K562 (cell line): ENCODE data around the gene AFAP1. TPM values are rescaled to one million over a fixed set of nuclear protein-coding genes. Genes with fewer than 3 reads are reported as not detected.
A peak's percentile ranks its signal among the peaks of the same experiment; 100 is the strongest.

Source experiments
- ATAC-seq: fragments of 200-7000 bp; cut with Tn5 transposase; 3 replicates; pipeline ENCODE4 v1.9.1; 2020; ENCODE audit warnings: moderate library complexity
- BruUV-seq: library from RNA; stranded (reverse); fragments of 400-500 nt; replicated peaks from 2 replicates; lab custom pipeline; 2021; lab: Mats Ljungman, UMichigan
- CTCF ChIA-PET: fragments of 300-600 bp; formaldehyde crosslinking; extraction: SDS; loops from one replicate; lab custom pipeline; 2021; ENCODE audit warnings: low intra/inter-chr PET ratio; lab: Yijun Ruan, JAX
- POLR2A ChIA-PET: fragments of 300-600, 350-650 bp; sonication (Branson Sonifier 250); formaldehyde crosslinking; extraction: SDS; loops from one replicate; lab custom pipeline; 2021; ENCODE audit warnings: antibody characterized with exemption, inconsistent platforms; lab: Yijun Ruan, JAX
- DNase-seq, 4 experiments: peaks; one replicate each; pipeline versions ENCODE4 v3.0.0 to v3.0.0-alpha.2; 2011 to 2018; ENCODE audit warnings: low spot score in 3 of 4, mixed read lengths in 3 of 4; ENCODE audit errors: extremely low read depth in 1 of 4
- FAIRE-seq: peaks from 2 replicates; lab custom pipeline; 2011; peaks lifted over from hg19 to GRCh38; lab: Jason Lieb, UNC
- H2AFZ ChIP-seq: 2 replicates; pipeline ENCODE4 v1.6.0; 2011; ENCODE audit warnings: low read depth, low read length, control low read depth, inconsistent platforms
- H3K27ac ChIP-seq: fragments of 200-600 bp; 3 replicates; pipeline ENCODE4 v1.8.0; 2011; ENCODE audit warnings: low read depth, mild to moderate bottlenecking, control low read depth, inconsistent platforms, low read length, moderate library complexity, mixed read lengths; ENCODE audit errors: extremely low read depth
- H3K27me3 ChIP-seq, 2 experiments: fragments of 300-600 bp in 1 of 2; 2 replicates in 1 of 2; 3 replicates in 1 of 2; pipeline versions ENCODE4 v1.6.0 to v1.8.0; 2011; ENCODE audit warnings: inconsistent platforms in 2 of 2, low read length in 2 of 2, mild to moderate bottlenecking in 1 of 2, mixed read lengths in 1 of 2, moderate library complexity in 1 of 2; ENCODE audit not compliant: control insufficient read depth in 2 of 2, insufficient read depth in 2 of 2
- H3K36me3 ChIP-seq: fragments of 300-600 bp; 3 replicates; pipeline ENCODE4 v1.8.0; 2011; ENCODE audit warnings: mild to moderate bottlenecking, low read length, inconsistent platforms; ENCODE audit not compliant: control insufficient read depth, insufficient read depth
- H3K4me1 ChIP-seq, 2 experiments: fragments of 200-600 bp in 1 of 2; replicated peaks in 1 of 2; 2 replicates in 1 of 2; 3 replicates in 1 of 2; pipeline versions ENCODE4 v1.5.1 to v1.8.0; 2011; ENCODE audit warnings: inconsistent platforms in 2 of 2, low read length in 2 of 2, mild to moderate bottlenecking in 1 of 2, mixed read lengths in 1 of 2, moderate library complexity in 1 of 2; ENCODE audit not compliant: control insufficient read depth in 2 of 2, insufficient read depth in 2 of 2
- H3K4me2 ChIP-seq: 2 replicates; pipeline ENCODE4 v1.6.1; 2011; ENCODE audit warnings: low read length, control low read depth, inconsistent platforms, mixed read lengths; ENCODE audit not compliant: insufficient read depth
- H3K4me3 ChIP-seq: fragments of 200-600 bp; sonication (generic), shearing (Covaris generic); 2 replicates; pipeline ENCODE4 v1.5.1; 2016; ENCODE audit warnings: control low read depth, inconsistent platforms
- H3K79me2 ChIP-seq: fragments of 200-600 bp; 3 replicates; pipeline ENCODE4 v1.8.0; 2011; ENCODE audit warnings: low read length, inconsistent platforms; ENCODE audit not compliant: control insufficient read depth, insufficient read depth
- H3K9ac ChIP-seq, 2 experiments: 2 replicates each; pipeline versions ENCODE4 v1.6.0 to v1.6.1; 2011; ENCODE audit warnings: low read depth in 2 of 2, low read length in 2 of 2, control low read depth in 1 of 2, inconsistent platforms in 1 of 2, mild to moderate bottlenecking in 1 of 2, mixed read lengths in 1 of 2; ENCODE audit not compliant: insufficient read depth in 1 of 2
- H3K9me1 ChIP-seq: one replicate; pipeline ENCODE4 v1.6.0; 2011; ENCODE audit warnings: inconsistent platforms, mild to moderate bottlenecking, low read length, moderate library complexity; ENCODE audit not compliant: control insufficient read depth, insufficient read depth
- H3K9me3 ChIP-seq: replicated peaks from 2 replicates; pipeline ENCODE4 v1.5.1; 2011; ENCODE audit warnings: low read depth, low read length, inconsistent platforms; ENCODE audit not compliant: control insufficient read depth, insufficient read depth
- H4K20me1 ChIP-seq: replicated peaks from 2 replicates; pipeline ENCODE4 v1.6.1; 2011; ENCODE audit warnings: low read length, inconsistent platforms, mixed read lengths; ENCODE audit not compliant: control insufficient read depth, insufficient read depth
- ARID3A ChIP-seq: IDR thresholded peaks from 2 replicates; pipeline ENCODE4 v1.6.1; 2012; ENCODE audit warnings: low read depth, low read length, improper control_type of control experiment, borderline replicate concordance
- CTCF ChIP-seq, 3 experiments: IDR thresholded peaks in 2 of 3; conservative IDR thresholded peaks in 1 of 3; 2 replicates each; pipeline ENCODE4 v1.5.1; 2011 to 2012; ENCODE audit warnings: low read length in 3 of 3, mild to moderate bottlenecking in 3 of 3, control low read depth in 2 of 3, improper control_type of control experiment in 1 of 3, inconsistent platforms in 1 of 3, low read depth in 1 of 3, mixed read lengths in 1 of 3, moderate library complexity in 1 of 3; ENCODE audit not compliant: insufficient read depth in 2 of 3
- CTCFL ChIP-seq: IDR thresholded peaks from 2 replicates; pipeline ENCODE4 v1.6.1; 2011; ENCODE audit warnings: borderline replicate concordance, low read depth, mild to moderate bottlenecking, moderate library complexity, low read length; ENCODE audit not compliant: insufficient read depth, poor library complexity, severe bottlenecking
- FOSL1 ChIP-seq: fragments of 200-800 bp; sonication (Bioruptor generic); conservative IDR thresholded peaks from 2 replicates; pipeline ENCODE4 v1.6.1; 2016; ENCODE audit warnings: missing genetic modification characterization, missing compliant biosample characterization
- GATAD2B ChIP-seq: fragments of 450-650 bp; IDR thresholded peaks from 2 replicates; pipeline ENCODE4 v1.6.1; 2017; ENCODE audit warnings: mild to moderate bottlenecking, borderline replicate concordance
- MTA1 ChIP-seq: fragments of 450-650 bp; IDR thresholded peaks from 2 replicates; pipeline ENCODE4 v1.6.1; 2017; ENCODE audit warnings: borderline replicate concordance
- NR4A1 ChIP-seq, 2 experiments: fragments of 250-450 bp in 1 of 2; fragments of 450-650 bp in 1 of 2; sonication (Bioruptor Pico) in 1 of 2; IDR thresholded peaks; 2 replicates each; pipeline versions ENCODE4 v1.4.0 to v1.6.1; 2016 to 2020; ENCODE audit warnings: mild to moderate bottlenecking in 2 of 2, missing compliant biosample characterization in 1 of 2, missing genetic modification characterization in 1 of 2, moderate library complexity in 1 of 2
- RAD21 ChIP-seq, 2 experiments: fragments of 250-450 bp in 1 of 2; fragments of 450-650 bp in 1 of 2; sonication (Bioruptor Pico) in 1 of 2; formaldehyde crosslinking in 1 of 2; IDR thresholded peaks in 1 of 2; conservative IDR thresholded peaks in 1 of 2; 2 replicates each; pipeline versions ENCODE4 v1.4.0 to v1.8.0; 2020 to 2022; ENCODE audit warnings: mild to moderate bottlenecking in 2 of 2, moderate library complexity in 1 of 2
- STAT5A ChIP-seq: IDR thresholded peaks from 2 replicates; pipeline ENCODE4 v1.6.1; 2012; ENCODE audit warnings: low read length, inconsistent platforms, borderline replicate concordance
- THAP12 ChIP-seq: fragments of 250-450 bp; sonication (Bioruptor Pico); IDR thresholded peaks from 2 replicates; pipeline ENCODE4 v1.9.0; 2021; ENCODE audit warnings: mild to moderate bottlenecking, inconsistent platforms
- WGBS: fragments of 100-300 bp; shearing (Covaris generic); methylation state at CpG from one replicate; pipeline ENCODE4 v1.1.6; 2016; ENCODE audit warnings: low coverage, mixed read lengths; ENCODE audit not compliant: insufficient coverage; ENCODE audit errors: missing lambda C conversion rate; 5-methylcytosine and 5-hydroxymethylcytosine counted together
- in situ Hi-C: fragments of 300-500 bp; cut with MboI; formaldehyde crosslinking; loops from 4 replicates; pipeline ENCODE4 v1.15.0; 2018; ENCODE audit warnings: inconsistent platforms, mixed read lengths
- intact Hi-C: fragments of 100-400 bp; cut with micrococcal nuclease; formaldehyde crosslinking; loops from 2 replicates; pipeline ENCODE4 v1.14.2; 2022
- polyA plus RNA-seq, 8 experiments: library from polyadenylated mRNA; depleted of rRNA in 4 of 8; stranded (reverse) in 5 of 8; unstranded in 3 of 8; fragments of >200 nt; fragmentation: Nextera tagmentation in 2 of 8; fragmentation: Illumina TruSeq in 1 of 8; extraction: Ambion mirVana in 2 of 8; extraction: Trizol in 1 of 8; gene quantifications; 2 replicates each; pipeline versions ENCODE4 v1.2.1 to v1.2.3, GENCODE V29; 2011 to 2014; ENCODE audit warnings: inconsistent platforms in 1 of 8, missing spikeins in 1 of 8
- total RNA-seq, 7 experiments: library from RNA; depleted of rRNA in 6 of 7; stranded (reverse); fragments of >200 nt in 6 of 7; fragmentation: Illumina TruSeq in 2 of 7; extraction: Trizol in 2 of 7; gene quantifications; 2 replicates each; pipeline versions ENCODE4 v1.2.1 to v1.2.3, GENCODE V29; 2011 to 2021; ENCODE audit warnings: low replicate concordance in 1 of 7

Gene AFAP1
- total and polyA plus RNA-seq, 9 of the 15 experiments (the other 6 are each of a cell fraction or from before 2014, with no cell fraction given), result 0.07 to 0.42 (median 0.12) TPM; not detected in 1

GRCh38 chr4:7850489-7850888 lies 89.2 kb downstream of the AFAP1 start:
- POLR2A ChIA-PET, result interaction anchor here (0.6 to 1.2 kb wide), 6 partner anchors 9 to 46 kb away, joined by 3 to 6 read pairs (median 3); no protein-coding TSS in a partner anchor
- H3K9me3 ChIP-seq, result no peaks in the 10 kb centered on the region
- DNase-seq (peak; percentile 26 to 41 (median 36)), FAIRE-seq (no peak), ATAC-seq (peak; percentile 92)
- BruUV-seq, result no TSS peak
- no peak overlapping the region for H3K27ac ChIP-seq
- CTCF ChIA-PET, result interaction anchor here (0.7 to 1.1 kb wide), 2 partner anchors 47 to 113 kb away, joined by 3 to 6 read pairs; no protein-coding TSS in a partner anchor
- in situ Hi-C loops, result loop anchor here (5.0 kb wide), 1 partner anchor 48 kb away; no protein-coding TSS in a partner anchor
- H3K36me3 ChIP-seq, result no peaks in the 10 kb centered on the region
- no peak overlapping the region for H3K4me3 ChIP-seq
- no peaks in the 10 kb centered on the region for H3K9me1 ChIP-seq
- 0% methylated on average over 11 of the region's 11 CpGs for WGBS
- intact Hi-C loops, result loop anchor here (1.0 kb wide), 1 partner anchor 46 kb away; no protein-coding TSS in a partner anchor
- H3K4me1 ChIP-seq, result no peaks in the 10 kb centered on the region
- H3K4me2 ChIP-seq, result no peak overlapping the region
- H3K79me2 ChIP-seq, result no peaks in the 10 kb centered on the region
- H3K27me3 ChIP-seq, result peaks cover 8 to 53% of the 10 kb centered on the region in 2 experiments
- peaks cover 7% of the 10 kb centered on the region; the same call in 1 of the 2 replicates for H4K20me1 ChIP-seq
- no peak overlapping the region for H3K9ac ChIP-seq
- H2AFZ ChIP-seq, result no peak overlapping the region
- peak; percentile 18 for TF ChIP-seq CTCFL
- no peak for TF ChIP-seq THAP12 (CRISPR knock-in tag)
- no peak for TF ChIP-seq NR4A1 (CRISPR knock-in tag; IDR thresholded peaks at IDR 0.05)
- no peak for TF ChIP-seq NR4A1 (tag; IDR thresholded peaks at IDR 0.05)
- TF ChIP-seq ARID3A, result no peak
- no peak for TF ChIP-seq MTA1
- no peak for TF ChIP-seq FOSL1 (tag)
- TF ChIP-seq GATAD2B, result no peak
- TF ChIP-seq CTCF (IDR thresholded peaks at IDR 0.05 in 2 of 3, conservative IDR thresholded peaks at IDR 0.05 in 1 of 3; ENCODE audit: insufficient read depth in 2 of 3, low read depth in 1 of 3, low read length in 3 of 3), result peak; percentile 67 to 70 (median 70)
- TF ChIP-seq STAT5A, result no peak
- TF ChIP-seq RAD21 (CRISPR knock-in tag; conservative IDR thresholded peaks at IDR 0.05 in 1 of 2, IDR thresholded peaks at IDR 0.05 in 1 of 2), result peak; percentile 75 to 78
